HepG2 (cell line): ENCODE measurements around the gene ACP2. TPM values are rescaled to one million over a fixed set of nuclear protein-coding genes. Genes with fewer than 3 reads are reported as not detected.

Source experiments
- DNMT1 ChIP-seq: sonication (generic); formaldehyde crosslinking; IDR thresholded peaks from 2 replicates; pipeline ENCODE4 v1.5.1; 2020; ENCODE audit warnings: mild to moderate bottlenecking, missing genetic modification reagents
- ETV5 ChIP-seq: IDR thresholded peaks from 2 replicates; pipeline ENCODE4 v1.6.1; 2018; ENCODE audit warnings: missing biosample characterization, missing genetic modification reagents, inconsistent platforms, borderline replicate concordance
- EZH2 ChIP-seq: conservative IDR thresholded peaks from 2 replicates; pipeline ENCODE4 v1.6.1; 2012; ENCODE audit warnings: mild to moderate bottlenecking, low read depth, low read length, moderate library complexity
- IRF9 ChIP-seq: sonication (generic); formaldehyde crosslinking; IDR thresholded peaks from 2 replicates; pipeline ENCODE4 v1.8.0; 2022; ENCODE audit warnings: missing genetic modification reagents, mild to moderate bottlenecking, borderline replicate concordance
- JDP2 ChIP-seq: sonication (generic); formaldehyde crosslinking; IDR thresholded peaks from 2 replicates; pipeline ENCODE4 v1.8.1; 2022; ENCODE audit warnings: missing genetic modification reagents, borderline replicate concordance
- JUND ChIP-seq: sonication (generic); formaldehyde crosslinking; IDR thresholded peaks from 2 replicates; pipeline ENCODE4 v1.8.0; 2022; ENCODE audit warnings: mild to moderate bottlenecking, missing genetic modification reagents
- KAT7 ChIP-seq: IDR thresholded peaks from 2 replicates; pipeline ENCODE4 v1.6.1; 2018; ENCODE audit warnings: borderline replicate concordance, missing compliant biosample characterization
- MXI1 ChIP-seq: IDR thresholded peaks from 3 replicates; pipeline ENCODE4 v1.6.1; 2012; ENCODE audit warnings: low read depth, low read length, inconsistent platforms, borderline replicate concordance
- MYPOP ChIP-seq: sonication (generic); formaldehyde crosslinking; IDR thresholded peaks from 2 replicates; pipeline ENCODE4 v1.8.1; 2023; ENCODE audit warnings: mild to moderate bottlenecking, moderate library complexity, missing genetic modification reagents
- NCOA5 ChIP-seq: sonication (generic); formaldehyde crosslinking; IDR thresholded peaks from 2 replicates; pipeline ENCODE4 v1.4.0; 2020; ENCODE audit warnings: missing genetic modification reagents
- SALL2 ChIP-seq: sonication (generic); formaldehyde crosslinking; IDR thresholded peaks from 2 replicates; pipeline ENCODE4 v1.8.1; 2023; ENCODE audit warnings: mild to moderate bottlenecking, missing genetic modification reagents, inconsistent platforms
- SMARCE1 ChIP-seq: fragments of 450-650 bp; IDR thresholded peaks from 2 replicates; pipeline ENCODE4 v1.6.1; 2017; ENCODE audit warnings: borderline replicate concordance
- ZNF343 ChIP-seq: sonication (generic); formaldehyde crosslinking; IDR thresholded peaks from 2 replicates; pipeline ENCODE4 v1.4.0; 2020; ENCODE audit warnings: mild to moderate bottlenecking, missing genetic modification reagents
- ZNF501 ChIP-seq: sonication (generic); formaldehyde crosslinking; IDR thresholded peaks from 2 replicates; pipeline ENCODE4 v1.5.1; 2020; ENCODE audit warnings: mild to moderate bottlenecking, moderate library complexity, missing genetic modification reagents
- ZNF75D ChIP-seq: sonication (generic); formaldehyde crosslinking; IDR thresholded peaks from 2 replicates; pipeline ENCODE4 v1.8.1; 2023; ENCODE audit warnings: missing genetic modification reagents, mild to moderate bottlenecking, borderline replicate concordance
- polyA plus RNA-seq, 8 experiments: library from polyadenylated mRNA; depleted of rRNA in 3 of 8; stranded (reverse) in 7 of 8; unstranded in 1 of 8; fragments of >200 nt; fragmentation: Illumina TruSeq in 4 of 8; extraction: Trizol in 4 of 8; gene quantifications; 2 replicates each; pipeline versions ENCODE4 v1.2.1 to v1.2.3, GENCODE V29; 2011 to 2016; ENCODE audit warnings: low read depth in 4 of 8, missing spikeins in 1 of 8, mixed read lengths in 1 of 8; ENCODE audit not compliant: insufficient read depth in 1 of 8
- total RNA-seq, 5 experiments: library from RNA; depleted of rRNA; stranded (reverse); fragments of >200 nt; fragmentation: Illumina TruSeq; extraction: Trizol; gene quantifications; 2 replicates each; pipeline ENCODE4 v1.2.3, GENCODE V29; 2016; ENCODE audit warnings: low read depth in 1 of 5
- TF ChIP-seq, protein P1 (sequence below): sonication (generic); formaldehyde crosslinking; IDR thresholded peaks from 2 replicates; pipeline ENCODE4 v1.4.0; 2020; ENCODE audit warnings: mild to moderate bottlenecking, missing genetic modification reagents
- TF ChIP-seq, protein P2 (sequence below): sonication (generic); formaldehyde crosslinking; IDR thresholded peaks from 2 replicates; pipeline ENCODE4 v1.9.0; 2021; ENCODE audit warnings: missing genetic modification reagents, mild to moderate bottlenecking, borderline replicate concordance
- TF ChIP-seq, protein P3 (sequence below): sonication (generic); formaldehyde crosslinking; IDR thresholded peaks from 2 replicates; pipeline ENCODE4 v1.4.0; 2020; ENCODE audit warnings: mild to moderate bottlenecking, missing genetic modification reagents
- TF ChIP-seq, protein P4 (sequence below): sonication (generic); formaldehyde crosslinking; IDR thresholded peaks from 2 replicates; pipeline ENCODE4 v1.5.1; 2020; ENCODE audit warnings: mild to moderate bottlenecking, missing genetic modification reagents

Gene ACP2
- total and polyA plus RNA-seq, 2 of the 13 experiments (the other 11 are each of a cell fraction or from before 2014, with no cell fraction given) = 17.7 to 20.2 TPM

GRCh38 chr11:47257517-47258316 lies 9.1 kb upstream of the ACP2 start, which contains the start of gene NR1H3 (continued):
- TF ChIP-seq ZNF343 (CRISPR knock-in tag) (no peak), ETV5 (CRISPR knock-in tag) (no peak), KAT7 (CRISPR knock-in tag) (no peak; the same call in 1 of the 2 replicates), ZNF75D (CRISPR knock-in tag) (no peak), MXI1 (0 out of 3 replicates have a peak, but pooled peaks have one; percentile 28), MYPOP (no peak), NCOA5 (CRISPR knock-in tag) (no peak), ZNF501 (CRISPR knock-in tag) (0 out of 2 replicates have a peak, but pooled peaks have one; percentile 36), SALL2 (CRISPR knock-in tag) (no peak), IRF9 (CRISPR knock-in tag) (no peak), JUND (no peak), SMARCE1 (no peak), EZH2 (no peak), JDP2 (no peak), DNMT1 (no peak)
- TF ChIP-seq, protein P1, sequence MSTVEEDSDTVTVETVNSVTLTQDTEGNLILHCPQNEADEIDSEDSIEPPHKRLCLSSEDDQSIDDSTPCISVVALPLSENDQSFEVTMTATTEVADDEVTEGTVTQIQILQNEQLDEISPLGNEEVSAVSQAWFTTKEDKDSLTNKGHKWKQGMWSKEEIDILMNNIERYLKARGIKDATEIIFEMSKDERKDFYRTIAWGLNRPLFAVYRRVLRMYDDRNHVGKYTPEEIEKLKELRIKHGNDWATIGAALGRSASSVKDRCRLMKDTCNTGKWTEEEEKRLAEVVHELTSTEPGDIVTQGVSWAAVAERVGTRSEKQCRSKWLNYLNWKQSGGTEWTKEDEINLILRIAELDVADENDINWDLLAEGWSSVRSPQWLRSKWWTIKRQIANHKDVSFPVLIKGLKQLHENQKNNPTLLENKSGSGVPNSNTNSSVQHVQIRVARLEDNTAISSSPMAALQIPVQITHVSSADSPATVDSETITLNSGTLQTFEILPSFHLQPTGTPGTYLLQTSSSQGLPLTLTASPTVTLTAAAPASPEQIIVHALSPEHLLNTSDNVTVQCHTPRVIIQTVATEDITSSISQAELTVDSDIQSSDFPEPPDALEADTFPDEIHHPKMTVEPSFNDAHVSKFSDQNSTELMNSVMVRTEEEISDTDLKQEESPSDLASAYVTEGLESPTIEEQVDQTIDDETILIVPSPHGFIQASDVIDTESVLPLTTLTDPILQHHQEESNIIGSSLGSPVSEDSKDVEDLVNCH = no peak
- TF ChIP-seq, protein P2, sequence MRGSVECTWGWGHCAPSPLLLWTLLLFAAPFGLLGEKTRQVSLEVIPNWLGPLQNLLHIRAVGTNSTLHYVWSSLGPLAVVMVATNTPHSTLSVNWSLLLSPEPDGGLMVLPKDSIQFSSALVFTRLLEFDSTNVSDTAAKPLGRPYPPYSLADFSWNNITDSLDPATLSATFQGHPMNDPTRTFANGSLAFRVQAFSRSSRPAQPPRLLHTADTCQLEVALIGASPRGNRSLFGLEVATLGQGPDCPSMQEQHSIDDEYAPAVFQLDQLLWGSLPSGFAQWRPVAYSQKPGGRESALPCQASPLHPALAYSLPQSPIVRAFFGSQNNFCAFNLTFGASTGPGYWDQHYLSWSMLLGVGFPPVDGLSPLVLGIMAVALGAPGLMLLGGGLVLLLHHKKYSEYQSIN (CRISPR knock-in tag) = no peak
- TF ChIP-seq, protein P3, sequence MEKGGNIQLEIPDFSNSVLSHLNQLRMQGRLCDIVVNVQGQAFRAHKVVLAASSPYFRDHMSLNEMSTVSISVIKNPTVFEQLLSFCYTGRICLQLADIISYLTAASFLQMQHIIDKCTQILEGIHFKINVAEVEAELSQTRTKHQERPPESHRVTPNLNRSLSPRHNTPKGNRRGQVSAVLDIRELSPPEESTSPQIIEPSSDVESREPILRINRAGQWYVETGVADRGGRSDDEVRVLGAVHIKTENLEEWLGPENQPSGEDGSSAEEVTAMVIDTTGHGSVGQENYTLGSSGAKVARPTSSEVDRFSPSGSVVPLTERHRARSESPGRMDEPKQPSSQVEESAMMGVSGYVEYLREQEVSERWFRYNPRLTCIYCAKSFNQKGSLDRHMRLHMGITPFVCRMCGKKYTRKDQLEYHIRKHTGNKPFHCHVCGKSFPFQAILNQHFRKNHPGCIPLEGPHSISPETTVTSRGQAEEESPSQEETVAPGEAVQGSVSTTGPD = no peak
- TF ChIP-seq, protein P4, sequence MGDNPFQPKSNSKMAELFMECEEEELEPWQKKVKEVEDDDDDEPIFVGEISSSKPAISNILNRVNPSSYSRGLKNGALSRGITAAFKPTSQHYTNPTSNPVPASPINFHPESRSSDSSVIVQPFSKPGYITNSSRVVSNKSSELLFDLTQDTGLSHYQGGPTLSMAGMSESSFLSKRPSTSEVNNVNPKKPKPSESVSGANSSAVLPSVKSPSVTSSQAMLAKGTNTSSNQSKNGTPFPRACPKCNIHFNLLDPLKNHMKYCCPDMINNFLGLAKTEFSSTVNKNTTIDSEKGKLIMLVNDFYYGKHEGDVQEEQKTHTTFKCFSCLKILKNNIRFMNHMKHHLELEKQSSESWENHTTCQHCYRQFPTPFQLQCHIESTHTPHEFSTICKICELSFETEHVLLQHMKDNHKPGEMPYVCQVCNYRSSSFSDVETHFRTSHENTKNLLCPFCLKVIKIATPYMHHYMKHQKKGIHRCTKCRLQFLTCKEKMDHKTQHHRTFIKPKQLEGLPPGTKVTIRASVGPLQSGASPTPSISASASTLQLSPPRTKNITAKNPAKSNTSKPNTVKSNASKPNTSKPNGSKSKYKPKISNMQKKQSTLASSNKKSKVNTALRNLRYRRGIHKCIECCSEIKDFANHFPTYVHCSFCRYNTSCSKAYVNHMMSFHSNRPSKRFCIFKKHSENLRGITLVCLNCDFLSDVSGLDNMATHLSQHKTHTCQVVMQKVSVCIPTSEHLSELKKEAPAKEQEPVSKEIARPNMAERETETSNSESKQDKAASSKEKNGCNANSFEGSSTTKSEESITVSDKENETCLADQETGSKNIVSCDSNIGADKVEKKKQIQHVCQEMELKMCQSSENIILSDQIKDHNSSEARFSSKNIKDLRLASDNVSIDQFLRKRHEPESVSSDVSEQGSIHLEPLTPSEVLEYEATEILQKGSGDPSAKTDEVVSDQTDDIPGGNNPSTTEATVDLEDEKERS (CRISPR knock-in tag) = no peak
